ENCODE data around the gene DPP4. TPM values are rescaled to one million over a fixed set of nuclear protein-coding genes. Genes with fewer than 3 reads are reported as not detected.

The DPP4 gene
- polyA plus RNA-seq, 1 donor from 2014 or later: not detected

- Histone ChIP-seq H4K20me1 (ENCODE audit: insufficient read depth) (no peaks in the 10 kb centered on the region), H3K4me2 (ENCODE audit: low read length) (no peak overlapping the region), H3K27ac (ENCODE audit: low read length) (no peak overlapping the region), H3K9me2 (ENCODE audit: insufficient read depth, low read length) (no peaks in the 10 kb centered on the region), H3K79me2 (replicated peaks; ENCODE audit: insufficient read depth, low read length) (no peaks in the 10 kb centered on the region), H3K36me3 (ENCODE audit: insufficient read depth, low read length) (no peaks in the 10 kb centered on the region), H3K9me3 (ENCODE audit: low read length) (no peaks in the 10 kb centered on the region), H3K9ac (ENCODE audit: low read length) (no peak overlapping the region), H3K27me3 (ENCODE audit: insufficient read depth, low read depth, low read length) (no peaks in the 10 kb centered on the region), H3F3A (ENCODE audit: insufficient read depth, low read length, poor library complexity, severe bottlenecking) (no peaks in the 10 kb centered on the region), H3K4me3 (ENCODE audit: low read length) (no peak overlapping the region), H2AFZ (ENCODE audit: low read depth, low read length) (no peak overlapping the region)
- TF ChIP-seq EP300 (conservative IDR thresholded peaks at IDR 0.05; ENCODE audit: poor library complexity, severe bottlenecking) (no peak), POLR2AphosphoS5 (IDR thresholded peaks at IDR 0.05) (no peak), SMC3 (conservative IDR thresholded peaks at IDR 0.05; ENCODE audit: poor library complexity) (no peak), CTCF (IDR thresholded peaks at IDR 0.05; ENCODE audit: poor library complexity, severe bottlenecking) (no peak), TAF1 (IDR thresholded peaks at IDR 0.05; ENCODE audit: low read depth) (no peak), MXI1 (conservative IDR thresholded peaks at IDR 0.05; ENCODE audit: poor library complexity, severe bottlenecking) (no peak), REST (IDR thresholded peaks at IDR 0.05; ENCODE audit: borderline replicate concordance) (no peak), RAD21 (conservative IDR thresholded peaks at IDR 0.05) (no peak), EZH2 (IDR thresholded peaks at IDR 0.05; ENCODE audit: borderline replicate concordance, insufficient read depth, low read length, poor library complexity, severe bottlenecking) (no peak)
Measured at GRCh38 chr2:161965994-161966393, 108.0 kb downstream of the DPP4 start.

GRCh38 chr2:161964160-161964559 is 109.9 kb downstream of the DPP4 start:
- H3K27me3 ChIP-seq (ENCODE audit: insufficient read depth, low read depth, low read length): no peaks in the 10 kb centered on the region
- no peak for TF ChIP-seq TAF1 (IDR thresholded peaks at IDR 0.05; ENCODE audit: low read depth)
- no peak for TF ChIP-seq EP300 (conservative IDR thresholded peaks at IDR 0.05; ENCODE audit: poor library complexity, severe bottlenecking)
- no peak for TF ChIP-seq POLR2AphosphoS5 (IDR thresholded peaks at IDR 0.05)
- no peak for TF ChIP-seq RAD21 (conservative IDR thresholded peaks at IDR 0.05)
- no peak for TF ChIP-seq REST (IDR thresholded peaks at IDR 0.05; ENCODE audit: borderline replicate concordance)
- TF ChIP-seq SMC3 (conservative IDR thresholded peaks at IDR 0.05; ENCODE audit: poor library complexity): no peak
- TF ChIP-seq CTCF (IDR thresholded peaks at IDR 0.05; ENCODE audit: poor library complexity, severe bottlenecking): no peak
- TF ChIP-seq EZH2 (IDR thresholded peaks at IDR 0.05; ENCODE audit: borderline replicate concordance, insufficient read depth, low read length, poor library complexity, severe bottlenecking): no peak
- no peak for TF ChIP-seq MXI1 (conservative IDR thresholded peaks at IDR 0.05; ENCODE audit: poor library complexity, severe bottlenecking)
- H3K4me3 ChIP-seq (ENCODE audit: low read length): no peak overlapping the region
- no peaks in the 10 kb centered on the region for H3F3A ChIP-seq (ENCODE audit: insufficient read depth, low read length, poor library complexity, severe bottlenecking)
- H3K9me2 ChIP-seq (ENCODE audit: insufficient read depth, low read length): no peaks in the 10 kb centered on the region
- no peaks in the 10 kb centered on the region for H3K79me2 ChIP-seq (replicated peaks; ENCODE audit: insufficient read depth, low read length)
- no peak overlapping the region for H2AFZ ChIP-seq (ENCODE audit: low read depth, low read length)
- no peaks in the 10 kb centered on the region for H4K20me1 ChIP-seq (ENCODE audit: insufficient read depth)
- no peak overlapping the region for H3K4me2 ChIP-seq (ENCODE audit: low read length)
- H3K36me3 ChIP-seq (ENCODE audit: insufficient read depth, low read length): no peaks in the 10 kb centered on the region
- H3K9ac ChIP-seq (ENCODE audit: low read length): no peak overlapping the region
- H3K9me3 ChIP-seq (ENCODE audit: low read length): no peaks in the 10 kb centered on the region
- no peak overlapping the region for H3K27ac ChIP-seq (ENCODE audit: low read length)

Data from neural cell (in vitro differentiated cells).